Measurements from ENCODE around the gene BACH1. TPM values are rescaled to one million over a fixed set of nuclear protein-coding genes. Genes with fewer than 3 reads are reported as not detected.

The BACH1 gene
- total RNA-seq, 1 donor from 2014 or later: 69.2 TPM

DNA sequence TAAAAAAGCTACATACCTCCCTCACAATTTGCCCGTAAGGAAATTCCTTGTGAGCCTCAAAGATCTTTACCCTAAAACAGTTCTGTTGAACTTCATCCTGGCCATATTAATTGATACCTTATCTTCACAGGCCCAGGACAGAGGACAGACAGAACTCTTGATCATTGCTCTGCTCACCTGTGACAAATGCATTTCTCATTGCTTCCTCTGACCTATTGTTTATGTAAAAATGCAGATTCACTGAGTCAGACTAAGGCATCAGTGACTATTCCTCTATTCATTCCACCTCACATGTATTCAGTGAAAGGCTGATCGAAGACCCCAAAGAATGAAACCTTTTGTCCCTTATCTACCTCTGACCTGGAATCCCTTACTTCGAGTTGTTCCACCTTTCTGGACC lies 61.0 kb downstream of the BACH1 start:
- Mint-ChIP-seq H3K9me3 (peaks cover 3% of the 10 kb centered on the region), H3K4me1 (no peaks in the 10 kb centered on the region), H3K27me3 (ENCODE audit: low read depth) (no peaks in the 10 kb centered on the region), H3K27ac (ENCODE audit: unreplicated experiment) (no peak overlapping the region), H3K36me3 (ENCODE audit: low read depth) (peaks cover 40% of the 10 kb centered on the region), H3K4me3 (no peak overlapping the region)
- no peak for DNase-seq (ENCODE audit: low read depth, low spot score)
- TF ChIP-seq, protein P1, sequence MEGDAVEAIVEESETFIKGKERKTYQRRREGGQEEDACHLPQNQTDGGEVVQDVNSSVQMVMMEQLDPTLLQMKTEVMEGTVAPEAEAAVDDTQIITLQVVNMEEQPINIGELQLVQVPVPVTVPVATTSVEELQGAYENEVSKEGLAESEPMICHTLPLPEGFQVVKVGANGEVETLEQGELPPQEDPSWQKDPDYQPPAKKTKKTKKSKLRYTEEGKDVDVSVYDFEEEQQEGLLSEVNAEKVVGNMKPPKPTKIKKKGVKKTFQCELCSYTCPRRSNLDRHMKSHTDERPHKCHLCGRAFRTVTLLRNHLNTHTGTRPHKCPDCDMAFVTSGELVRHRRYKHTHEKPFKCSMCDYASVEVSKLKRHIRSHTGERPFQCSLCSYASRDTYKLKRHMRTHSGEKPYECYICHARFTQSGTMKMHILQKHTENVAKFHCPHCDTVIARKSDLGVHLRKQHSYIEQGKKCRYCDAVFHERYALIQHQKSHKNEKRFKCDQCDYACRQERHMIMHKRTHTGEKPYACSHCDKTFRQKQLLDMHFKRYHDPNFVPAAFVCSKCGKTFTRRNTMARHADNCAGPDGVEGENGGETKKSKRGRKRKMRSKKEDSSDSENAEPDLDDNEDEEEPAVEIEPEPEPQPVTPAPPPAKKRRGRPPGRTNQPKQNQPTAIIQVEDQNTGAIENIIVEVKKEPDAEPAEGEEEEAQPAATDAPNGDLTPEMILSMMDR (conservative IDR thresholded peaks at IDR 0.05): no peak

DNA sequence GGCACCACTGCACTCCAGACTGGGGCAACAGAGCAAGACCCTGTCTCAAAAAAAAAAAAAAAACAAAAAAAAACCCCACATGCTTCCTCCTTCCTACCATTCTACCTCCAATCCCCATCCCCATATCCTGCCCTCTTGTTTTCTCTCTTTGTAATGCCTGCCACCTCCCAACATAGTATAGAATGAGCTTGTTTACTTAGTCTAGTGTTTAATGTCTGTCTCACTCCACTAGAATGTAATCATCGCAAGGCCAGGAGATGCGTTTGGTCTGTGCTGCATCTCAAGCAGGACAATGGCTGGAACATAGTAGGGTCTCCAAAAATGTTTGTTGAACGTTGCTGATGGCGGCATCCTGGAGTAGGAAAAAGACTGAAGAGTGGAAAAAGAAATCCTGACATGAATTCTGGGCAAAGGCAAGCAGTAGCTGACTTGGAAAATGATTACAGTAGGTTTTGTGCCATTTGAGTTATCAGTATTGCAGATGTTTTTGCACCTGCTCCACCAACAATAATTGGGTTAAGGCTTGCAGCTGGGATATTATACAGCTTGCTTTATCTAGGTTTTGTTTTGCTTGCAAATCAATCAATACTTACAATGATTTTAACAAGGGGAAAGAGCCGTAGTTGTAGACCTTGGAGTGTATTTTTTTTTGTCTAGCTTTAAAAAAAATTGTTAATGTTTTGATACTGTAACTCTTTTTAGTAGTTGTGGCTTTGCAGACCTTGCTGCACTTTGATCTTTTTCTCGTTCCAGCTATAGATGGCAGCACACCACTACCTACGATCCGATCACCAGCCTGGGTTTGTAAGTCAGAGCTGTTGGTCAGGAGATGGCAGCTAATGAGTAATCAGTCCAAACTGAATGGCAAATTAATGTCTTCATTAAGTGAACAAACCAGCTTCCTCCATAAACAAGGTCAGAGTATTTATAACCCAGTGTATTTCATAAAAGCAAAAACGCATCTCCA lies 62.4 kb downstream of the BACH1 start:
- Mint-ChIP-seq H3K27me3 (ENCODE audit: low read depth) (no peaks in the 10 kb centered on the region), H3K27ac (ENCODE audit: unreplicated experiment) (peak overlapping the region; percentile 29), H3K4me3 (no peak overlapping the region), H3K36me3 (ENCODE audit: low read depth) (peaks cover 32% of the 10 kb centered on the region), H3K9me3 (peaks cover 2% of the 10 kb centered on the region), H3K4me1 (no peaks in the 10 kb centered on the region)
- TF ChIP-seq, protein P1 (conservative IDR thresholded peaks at IDR 0.05): peak; percentile 51
- no peak for DNase-seq (ENCODE audit: low read depth, low spot score)

DNA sequence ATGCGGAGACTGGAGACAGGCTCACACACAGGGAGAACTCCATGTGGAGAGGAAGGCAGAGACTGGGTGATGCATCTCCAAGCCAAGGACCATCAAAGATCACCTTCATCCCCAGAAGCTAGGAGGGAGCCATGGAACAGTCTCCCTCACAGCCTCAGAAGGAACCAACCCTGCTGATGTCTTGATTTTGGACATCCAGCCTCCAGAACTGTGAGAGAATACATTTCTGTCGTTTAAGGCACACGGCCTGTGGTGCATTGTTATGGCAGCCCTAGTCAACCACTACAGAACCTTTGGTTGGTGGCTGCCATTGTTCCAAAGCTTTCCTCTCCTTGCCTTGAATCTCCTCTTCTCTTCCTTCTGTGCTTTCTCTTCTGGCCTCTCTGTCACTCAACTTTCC lies 64.0 kb downstream of the BACH1 start:
- no peak for DNase-seq (ENCODE audit: low read depth, low spot score)
- H3K4me1 Mint-ChIP-seq: no peaks in the 10 kb centered on the region
- TF ChIP-seq, protein P1 (conservative IDR thresholded peaks at IDR 0.05): no peak
- H3K4me3 Mint-ChIP-seq: no peak overlapping the region
- no peak overlapping the region for H3K27ac Mint-ChIP-seq (ENCODE audit: unreplicated experiment)
- peaks cover 2% of the 10 kb centered on the region for H3K9me3 Mint-ChIP-seq
- H3K36me3 Mint-ChIP-seq (ENCODE audit: low read depth): peaks cover 32% of the 10 kb centered on the region
- H3K27me3 Mint-ChIP-seq (ENCODE audit: low read depth): no peaks in the 10 kb centered on the region

DNA sequence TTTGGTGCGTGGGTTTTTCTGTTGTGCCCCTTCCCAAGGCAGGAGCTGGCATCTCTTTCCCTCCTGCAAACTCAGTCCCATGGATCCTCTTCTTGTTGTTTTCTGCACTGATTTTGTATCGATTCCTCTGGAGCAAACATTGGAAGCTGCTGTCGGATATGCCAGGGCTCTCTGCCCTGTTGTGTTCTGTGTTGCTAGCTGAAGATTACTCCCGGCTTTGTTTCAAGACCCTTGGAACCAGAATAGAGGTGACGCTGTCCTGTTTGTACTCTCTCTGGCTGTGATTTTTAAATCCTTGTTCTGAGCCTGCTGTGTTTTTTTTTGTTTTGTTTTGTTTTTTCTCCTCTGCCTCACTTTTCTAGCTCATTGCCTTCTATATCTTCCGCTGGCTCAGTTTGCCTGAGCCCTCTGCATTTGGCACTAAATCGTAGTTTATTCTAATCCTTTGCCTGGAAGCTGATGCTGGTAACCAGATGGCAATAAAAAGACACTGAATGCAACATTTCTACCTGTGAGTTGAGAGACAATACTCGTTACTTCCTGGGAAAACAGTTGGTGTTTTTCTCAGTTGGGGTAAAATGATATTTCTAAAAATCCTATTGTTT lies 67.0 kb downstream of the BACH1 start:
- Mint-ChIP-seq H3K9me3 (peaks cover 2% of the 10 kb centered on the region), H3K4me1 (no peaks in the 10 kb centered on the region), H3K27ac (ENCODE audit: unreplicated experiment) (no peak overlapping the region), H3K27me3 (ENCODE audit: low read depth) (no peaks in the 10 kb centered on the region), H3K4me3 (no peak overlapping the region), H3K36me3 (ENCODE audit: low read depth) (peaks cover 24% of the 10 kb centered on the region)
- no peak for DNase-seq (ENCODE audit: low read depth, low spot score)
- TF ChIP-seq, protein P1 (conservative IDR thresholded peaks at IDR 0.05): no peak

DNA sequence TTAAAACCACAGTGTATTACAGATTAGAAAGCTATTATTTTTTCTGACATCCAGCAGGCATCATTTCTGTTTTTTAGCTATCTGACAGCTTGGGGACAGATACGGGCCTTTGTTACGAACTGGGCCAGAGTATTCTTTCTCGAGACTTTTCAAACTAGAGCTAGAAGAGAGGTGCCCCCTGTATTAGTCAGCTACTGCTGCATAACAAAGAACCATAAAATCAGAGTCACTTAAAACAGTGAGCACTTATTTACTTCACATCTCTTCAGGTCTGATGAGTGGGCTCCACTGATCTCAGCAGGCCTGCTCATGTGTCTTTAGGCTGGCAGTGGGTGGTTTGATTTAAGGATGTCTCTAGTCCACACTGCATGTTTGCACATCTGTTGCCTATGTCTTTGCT lies 67.8 kb downstream of the BACH1 start:
- H3K27ac Mint-ChIP-seq (ENCODE audit: unreplicated experiment): no peak overlapping the region
- TF ChIP-seq, protein P1 (conservative IDR thresholded peaks at IDR 0.05): no peak
- DNase-seq (ENCODE audit: low read depth, low spot score): no peak
- H3K4me3 Mint-ChIP-seq: no peak overlapping the region
- H3K4me1 Mint-ChIP-seq: no peaks in the 10 kb centered on the region
- peaks cover 2% of the 10 kb centered on the region for H3K9me3 Mint-ChIP-seq
- H3K36me3 Mint-ChIP-seq (ENCODE audit: low read depth): peaks cover 21% of the 10 kb centered on the region
- no peaks in the 10 kb centered on the region for H3K27me3 Mint-ChIP-seq (ENCODE audit: low read depth)

Data from neural crest cell (in vitro differentiated cells).